Thyroid gland (tissue), 4 donors: Measurements from ENCODE around the gene TMEM151B. TPM values are rescaled to one million over a fixed set of nuclear protein-coding genes. Genes with fewer than 3 reads are reported as not detected.

Source experiments
- DNase-seq, 2 donors: peaks; one replicate each; pipeline ENCODE4 v3.0.0-alpha.2; 2019
- H3K27ac ChIP-seq, 3 donors: fragments of 200-600 bp; sonication (generic); 1 replicate in 2 of 3; 2 replicates in 1 of 3; pipeline ENCODE4 v1.5.1; 2016 to 2019; ENCODE audit warnings: mild to moderate bottlenecking in 1 of 3, moderate library complexity in 1 of 3
- H3K27me3 ChIP-seq: fragments of 200-600 bp; sonication (generic); one replicate; pipeline ENCODE4 v1.5.1; 2019
- H3K36me3 ChIP-seq, 2 donors: fragments of 200-600 bp; sonication (generic); one replicate each; pipeline ENCODE4 v1.5.1; 2016 to 2019
- H3K4me1 ChIP-seq, 2 donors: fragments of 200-600 bp; sonication (generic); one replicate each; pipeline ENCODE4 v1.5.1; 2017 to 2019
- H3K4me3 ChIP-seq, 3 donors: fragments of 200-600 bp; sonication (generic); replicated peaks in 1 of 3; 1 replicate in 2 of 3; 2 replicates in 1 of 3; pipeline ENCODE4 v1.5.1; 2016; ENCODE audit warnings: mild to moderate bottlenecking in 1 of 3
- H3K9me3 ChIP-seq: fragments of 200-600 bp; sonication (generic); one replicate; pipeline ENCODE4 v1.5.1; 2017
- CTCF ChIP-seq, 6 experiments: fragments of 200-600 bp in 3 of 6; fragments of 450-650 bp in 3 of 6; sonication (generic) in 3 of 6; IDR thresholded peaks; one replicate each; pipeline ENCODE4 v1.5.1; 2016 to 2019; ENCODE audit warnings: antibody characterized with exemption in 6 of 6, mild to moderate bottlenecking in 2 of 6, inconsistent platforms in 1 of 6, moderate library complexity in 1 of 6
- POLR2A ChIP-seq, 2 donors: fragments of 450-650 bp; IDR thresholded peaks; one replicate each; pipeline ENCODE4 v1.6.1; 2017; ENCODE audit warnings: antibody characterized with exemption in 2 of 2, mild to moderate bottlenecking in 2 of 2, moderate library complexity in 1 of 2
- WGBS, 2 donors: methylation state at CpG; one replicate each; pipeline ENCODE4 v1.1.5; 2017; 5-methylcytosine and 5-hydroxymethylcytosine counted together
- intact Hi-C: fragments of 100-400 bp; cut with DNase I; formaldehyde crosslinking; loops from one replicate; pipeline ENCODE4 v1.15.1; 2023
- total RNA-seq, 4 donors: library from RNA; depleted of rRNA; stranded (reverse); fragments of >200 nt; gene quantifications; one replicate each; pipeline ENCODE4 v1.2.3, GENCODE V29; 2016

Gene TMEM151B
- total RNA-seq, 4 donors from 2014 or later = not detected

DNA sequence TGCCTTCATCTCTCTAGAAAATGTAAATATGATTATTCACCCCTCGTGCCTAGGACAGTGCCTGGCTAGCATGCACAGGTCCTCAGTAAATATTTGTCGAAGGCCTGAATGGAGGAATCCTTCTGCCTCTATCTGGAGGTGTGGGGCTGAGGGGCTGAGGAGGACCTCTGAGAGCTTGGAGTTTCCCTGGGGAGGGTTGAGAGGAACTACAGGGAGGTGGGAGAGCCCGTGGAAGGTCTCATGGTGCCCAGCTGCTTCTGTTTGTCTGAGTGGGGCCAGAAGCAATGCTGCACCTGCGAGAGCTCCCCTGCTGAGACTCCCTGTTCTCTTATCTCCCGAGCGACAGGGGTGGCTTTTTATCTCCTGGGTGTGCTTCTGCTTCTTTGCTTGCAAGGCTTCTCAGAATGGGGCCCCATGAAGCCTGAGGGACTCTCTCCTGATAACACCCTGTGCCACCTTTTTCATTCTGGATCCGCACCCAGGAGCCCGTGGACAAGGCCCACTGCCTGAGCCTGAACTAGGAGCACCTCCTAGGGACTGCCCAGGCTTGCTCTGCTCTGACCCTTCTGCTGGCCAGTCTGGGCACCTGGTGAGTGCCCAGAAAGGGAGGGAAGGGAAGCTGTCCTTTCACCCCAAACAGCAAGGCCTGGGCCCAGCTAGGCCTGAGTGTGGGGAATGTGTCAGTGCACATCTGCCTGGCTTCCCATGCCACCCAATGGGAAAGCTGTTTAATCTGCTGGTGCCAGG lies 44.5 kb upstream of the TMEM151B start:
- peaks cover 10 to 11% of the 10 kb centered on the region in 2 donors for H3K36me3 ChIP-seq
- intact Hi-C loops = no loop called here

DNA sequence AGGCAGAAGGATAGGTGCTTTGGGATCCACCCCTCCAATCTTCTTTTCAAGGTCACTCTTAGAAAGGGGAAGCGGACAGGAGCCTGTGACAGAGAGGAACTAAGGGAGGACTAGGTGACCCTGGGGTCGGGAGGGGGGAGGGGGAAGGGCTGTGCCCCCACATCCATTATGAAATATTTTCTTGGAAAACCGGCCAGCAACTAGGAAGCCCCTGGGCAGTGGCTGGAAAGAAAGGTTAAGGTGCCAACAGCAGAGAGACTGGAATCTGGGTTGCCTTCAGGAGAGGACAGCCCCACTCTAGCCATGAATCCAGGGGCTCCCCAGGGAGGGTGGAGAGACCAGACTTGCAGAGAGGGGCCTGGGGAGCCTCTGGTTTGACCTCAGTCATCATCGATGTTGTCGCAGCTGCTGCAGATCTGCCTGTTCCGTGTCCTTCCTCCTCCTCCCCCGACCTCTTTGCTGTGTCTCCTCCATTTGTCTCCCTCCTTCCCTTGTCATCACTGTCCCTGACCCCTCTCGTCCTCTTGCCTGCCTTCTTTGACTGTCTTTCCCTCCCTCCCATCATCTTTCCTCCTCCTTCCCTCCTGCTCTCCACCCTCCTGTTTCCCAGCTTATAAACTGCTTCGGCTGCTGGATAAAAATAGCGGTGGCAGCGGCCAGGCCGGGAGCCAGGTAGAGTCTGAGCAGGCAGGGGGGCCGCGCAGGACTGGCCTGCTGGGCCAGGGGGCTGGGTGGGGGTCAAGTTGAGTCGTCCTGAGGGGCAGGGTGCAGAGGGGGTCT lies 43.7 kb upstream of the TMEM151B start:
- no peak for TF ChIP-seq POLR2A (IDR thresholded peaks at IDR 0.05)
- no peak for TF ChIP-seq CTCF (IDR thresholded peaks at IDR 0.05)
- intact Hi-C loops = no loop called here
- no peaks in the 10 kb centered on the region for H3K9me3 ChIP-seq
- H3K4me1 ChIP-seq = peaks cover 31 to 60% of the 10 kb centered on the region in 2 donors
- 60 to 63% methylated on average over 15 of the region's 15 CpGs for WGBS, 2 donors
- no peak overlapping the region for H3K4me3 ChIP-seq
- peaks cover 13 to 17% of the 10 kb centered on the region in 2 donors for H3K36me3 ChIP-seq
- no peaks in the 10 kb centered on the region for H3K27me3 ChIP-seq
- no peak for DNase-seq
- H3K27ac ChIP-seq = peak overlapping the region in 2 of 3 donors; percentile 31 to 41

More for the DNA sequence above, 44.5 kb upstream of the TMEM151B start:
- Histone ChIP-seq H3K4me1 (peaks cover 39 to 68% of the 10 kb centered on the region in 2 donors), H3K4me3 (no peak overlapping the region), H3K9me3 (no peaks in the 10 kb centered on the region), H3K27me3 (no peaks in the 10 kb centered on the region), H3K27ac (peak overlapping the region in 1 of 3 donors; percentile 31)
- DNase-seq = no peak
- TF ChIP-seq CTCF (IDR thresholded peaks at IDR 0.05) (no peak), POLR2A (IDR thresholded peaks at IDR 0.05) (no peak)
- 91 to 96% methylated on average over 8 of the region's 8 CpGs for WGBS, 2 donors

GRCh38 chr6:44227148-44227793 lies 43.0 kb upstream of the TMEM151B start:
- Histone ChIP-seq H3K9me3 (no peaks in the 10 kb centered on the region), H3K27me3 (no peaks in the 10 kb centered on the region), H3K4me3 (no peak overlapping the region), H3K27ac (peak overlapping the region in 2 of 3 donors; percentile 31 to 41), H3K4me1 (peaks cover 24 to 52% of the 10 kb centered on the region in 2 donors), H3K36me3 (peaks cover 14 to 24% of the 10 kb centered on the region in 2 donors)
- TF ChIP-seq CTCF (IDR thresholded peaks at IDR 0.05) = no peak
- TF ChIP-seq POLR2A (IDR thresholded peaks at IDR 0.05) = no peak
- intact Hi-C loops = no loop called here
- no peak for DNase-seq
- WGBS, 2 donors = 79 to 80% methylated on average over 6 to 7 of the region's 7 CpGs

GRCh38 chr6:44228031-44228430 lies 42.2 kb upstream of the TMEM151B start:
- no peak overlapping the region for H3K4me3 ChIP-seq
- H3K4me1 ChIP-seq = peaks cover 17 to 52% of the 10 kb centered on the region in 2 donors
- peaks cover 14 to 29% of the 10 kb centered on the region in 2 donors for H3K36me3 ChIP-seq
- WGBS, 2 donors = 94% methylated on average over 6 of the region's 6 CpGs
- H3K27ac ChIP-seq = peak overlapping the region in 1 of 3 donors; percentile 31
- no peak for TF ChIP-seq CTCF (IDR thresholded peaks at IDR 0.05)
- TF ChIP-seq POLR2A (IDR thresholded peaks at IDR 0.05) = no peak
- DNase-seq = no peak
- intact Hi-C loops = no loop called here
- H3K9me3 ChIP-seq = no peaks in the 10 kb centered on the region
- H3K27me3 ChIP-seq = no peaks in the 10 kb centered on the region
